Colon (tissue), 2 donors: ENCODE data around the gene RSRC1.
"Not testable (repeated sequence)": the region's sequence is repeated elsewhere in the genome, so short reads cannot be mapped to it uniquely, and the experiment has no call there.

Experiments used
- FAIRE-seq: peaks from 2 replicates; lab custom pipeline; 2012; peaks lifted over from hg19 to GRCh38; lab: Jason Lieb, UNC
- donor health status: control.
- donor health status: control.

Gene RSRC1

GRCh38 chr3:158329696-158330441, 220.0 kb downstream of the RSRC1 start:
- FAIRE-seq = not testable (repeated sequence)

- no peak for FAIRE-seq
Observed at GRCh38 chr3:158330870-158331269, 221.0 kb downstream of the RSRC1 start.

- no peak for FAIRE-seq
Observed at GRCh38 chr3:158333736-158334135, 223.8 kb downstream of the RSRC1 start.

DNA sequence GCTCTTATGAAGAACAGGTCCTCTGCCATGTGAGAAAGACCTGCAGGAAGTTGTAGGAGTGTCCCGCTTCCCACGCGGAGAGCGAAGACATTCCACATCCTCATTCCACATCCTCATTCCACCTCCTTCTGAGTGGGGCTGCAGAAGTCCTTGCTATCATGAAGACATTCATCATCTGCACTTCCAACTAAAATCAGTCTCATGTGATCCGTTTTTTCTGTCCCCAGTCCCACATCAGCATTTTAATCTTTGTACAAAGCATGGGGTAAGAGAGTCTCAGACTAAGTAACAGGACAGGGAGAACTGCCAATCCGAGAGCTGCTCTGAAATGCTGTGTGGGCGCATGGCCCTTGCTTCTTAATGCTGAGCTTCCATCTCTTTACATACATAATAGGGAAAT, 227.2 kb downstream of the RSRC1 start:
- FAIRE-seq = no peak

- no peak for FAIRE-seq
Observed at GRCh38 chr3:158339638-158340037, 229.7 kb downstream of the RSRC1 start.

DNA sequence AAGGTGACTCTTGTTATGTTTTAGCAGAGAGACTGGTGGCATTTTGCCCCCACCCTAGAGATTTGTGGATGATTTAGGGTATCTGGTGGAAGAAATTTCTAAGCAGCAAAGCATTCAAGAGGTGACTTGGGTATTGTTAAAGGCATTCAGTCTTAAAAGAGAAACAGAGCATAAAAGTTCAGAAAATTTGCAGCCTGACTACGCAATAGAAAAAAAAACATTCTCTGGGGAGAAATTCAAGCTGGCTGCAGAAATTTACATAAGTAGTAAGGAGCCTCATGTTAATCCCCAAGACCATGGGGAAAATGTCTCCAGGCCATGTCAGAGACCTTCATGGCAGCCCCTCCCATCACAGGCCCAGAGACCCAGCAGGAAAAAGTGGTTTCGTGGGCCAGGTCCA, 231.1 kb downstream of the RSRC1 start:
- not testable (repeated sequence) for FAIRE-seq

- no peak for FAIRE-seq
Observed at GRCh38 chr3:158347966-158348365, 238.1 kb downstream of the RSRC1 start.

DNA sequence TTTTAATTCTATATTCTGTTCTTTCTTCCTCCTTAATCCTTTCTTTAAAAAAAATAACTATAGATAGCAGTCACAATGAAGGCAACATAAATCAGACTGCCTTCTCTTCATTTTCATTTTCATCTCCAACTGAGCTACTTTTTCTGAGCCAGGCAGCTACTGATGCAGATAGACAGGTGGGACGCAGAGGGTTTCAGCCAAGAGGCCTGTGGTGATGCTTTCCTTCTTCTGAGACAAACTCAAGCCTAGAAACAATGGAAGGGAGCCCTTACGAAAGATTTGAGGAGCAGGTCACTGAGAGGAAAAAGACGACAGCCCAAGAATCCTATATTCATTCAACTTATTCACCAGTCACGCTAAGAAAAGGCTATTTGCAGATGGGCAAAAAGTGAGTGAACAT, 241.1 kb downstream of the RSRC1 start:
- FAIRE-seq = no peak

GRCh38 chr3:158352551-158352950, 242.7 kb downstream of the RSRC1 start:
- peak; percentile 43 for FAIRE-seq

DNA sequence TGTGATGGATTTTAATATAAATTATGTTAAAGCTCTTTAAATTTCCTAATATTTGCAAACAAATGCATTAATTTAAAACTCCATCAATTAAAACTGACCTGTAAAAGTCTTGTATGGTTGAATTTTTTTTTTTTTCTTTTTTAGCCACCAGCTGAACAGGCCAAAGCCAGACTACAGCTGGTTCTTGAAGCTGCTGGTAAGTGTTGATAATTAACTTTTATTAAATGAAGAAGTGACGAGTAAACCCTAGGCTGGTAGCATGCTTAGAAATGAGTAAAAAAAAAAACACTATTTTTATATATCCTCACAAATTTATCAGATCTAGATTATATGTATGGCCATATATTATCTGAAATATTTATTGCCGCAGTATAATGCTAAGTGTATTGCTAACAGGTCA, 244.8 kb downstream of the RSRC1 start:
- FAIRE-seq = no peak

- FAIRE-seq = peak; percentile 65
Observed at GRCh38 chr3:158355623-158356588, 246.0 kb downstream of the RSRC1 start.

GRCh38 chr3:158359339-158359738, 249.4 kb downstream of the RSRC1 start:
- FAIRE-seq = no peak

DNA sequence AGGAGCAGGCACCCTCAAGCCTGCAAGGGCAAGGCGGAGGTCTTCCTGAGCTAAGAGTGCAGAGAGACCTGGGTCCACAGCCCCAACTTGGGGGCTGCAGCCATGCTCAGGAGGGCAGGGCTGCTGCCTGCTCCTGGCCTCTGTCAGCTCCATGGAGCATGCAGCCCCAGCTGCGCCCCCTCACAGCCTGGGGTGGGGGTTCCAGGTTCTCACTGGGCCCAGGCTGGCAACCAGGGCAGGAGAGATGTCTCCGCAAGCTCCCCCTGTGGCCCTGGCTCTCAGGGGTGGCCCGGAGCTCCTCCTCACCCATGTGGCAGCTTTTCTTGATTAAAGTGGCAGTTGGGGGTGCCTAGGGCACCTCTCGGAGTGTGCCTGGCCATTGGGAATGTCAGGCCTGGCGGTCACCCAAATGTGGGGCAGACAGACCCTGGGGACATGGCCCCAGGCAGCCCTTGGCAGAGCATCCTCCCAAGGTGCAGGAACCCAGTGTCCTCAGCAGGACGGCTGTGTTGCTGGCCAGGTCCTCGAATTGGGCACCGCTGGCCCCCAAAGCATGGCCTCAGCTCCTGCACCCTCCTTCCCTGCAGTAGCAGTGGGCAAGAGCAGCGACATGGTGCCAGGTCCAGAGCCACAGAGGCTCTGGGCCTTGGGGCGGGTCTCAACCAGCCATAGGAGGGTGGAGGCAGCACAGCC, 251.0 kb downstream of the RSRC1 start:
- no peak for FAIRE-seq

- no peak for FAIRE-seq
Observed at GRCh38 chr3:158368271-158368670, 258.4 kb downstream of the RSRC1 start.

DNA sequence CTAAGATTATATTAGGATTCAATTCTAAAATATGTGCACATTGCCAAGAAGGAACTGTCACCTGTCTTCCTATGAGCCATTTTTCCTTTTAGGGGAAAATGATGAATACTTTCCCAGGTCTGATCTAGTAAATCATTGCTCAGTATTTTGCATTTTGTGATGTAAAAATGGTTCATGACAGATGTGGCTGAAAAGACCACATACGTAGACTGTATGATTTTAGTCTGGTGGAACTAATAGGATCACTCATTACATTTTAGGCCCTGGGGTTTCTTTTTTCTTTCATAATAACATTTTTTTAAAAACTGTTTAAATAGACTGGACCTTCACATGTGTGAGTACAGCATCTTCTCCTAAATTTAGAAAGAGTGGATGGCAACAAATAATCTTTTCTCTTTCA, 259.4 kb downstream of the RSRC1 start:
- no peak for FAIRE-seq

DNA sequence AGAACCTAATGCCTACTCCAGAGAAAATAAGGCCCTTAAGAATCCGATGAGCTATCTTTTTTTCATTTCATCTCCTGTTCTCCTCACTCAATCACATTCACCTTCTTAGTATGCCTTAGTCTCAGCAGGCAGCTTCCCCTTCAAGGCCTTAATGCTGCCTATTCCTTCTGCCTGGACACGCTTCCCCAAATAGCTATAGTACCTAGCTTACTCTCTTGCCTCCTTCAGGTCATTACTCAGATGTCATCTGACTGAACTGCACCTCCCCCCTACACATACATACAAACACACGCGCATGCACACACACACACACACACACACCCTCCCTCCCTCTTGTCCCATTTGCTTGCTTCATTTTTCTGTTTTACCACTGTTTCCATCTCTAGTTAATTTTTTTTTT, 269.6 kb downstream of the RSRC1 start:
- FAIRE-seq = no peak

GRCh38 chr3:158381262-158381868, 271.5 kb downstream of the RSRC1 start:
- peak; percentile 70 for FAIRE-seq

DNA sequence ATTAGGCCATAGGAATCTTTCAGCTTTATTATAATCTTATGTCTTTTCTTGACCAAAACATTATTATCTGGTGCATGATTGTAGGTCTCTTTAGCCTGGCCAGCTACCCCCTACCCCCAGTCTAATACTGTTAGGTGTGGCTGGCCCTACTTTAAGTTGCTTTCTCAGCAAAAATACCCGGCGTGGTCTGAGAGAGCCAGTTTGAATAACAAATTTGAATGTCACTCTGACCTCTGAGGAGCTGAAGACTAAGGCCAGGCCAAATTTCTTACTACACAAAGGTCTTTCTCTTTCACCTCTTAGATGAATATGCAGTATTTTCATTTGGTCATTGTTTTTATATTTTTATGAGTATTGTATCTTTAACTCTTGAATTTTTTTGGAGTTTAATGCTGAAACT, 272.6 kb downstream of the RSRC1 start:
- no peak for FAIRE-seq

GRCh38 chr3:158384019-158384418, 274.1 kb downstream of the RSRC1 start:
- FAIRE-seq = no peak

DNA sequence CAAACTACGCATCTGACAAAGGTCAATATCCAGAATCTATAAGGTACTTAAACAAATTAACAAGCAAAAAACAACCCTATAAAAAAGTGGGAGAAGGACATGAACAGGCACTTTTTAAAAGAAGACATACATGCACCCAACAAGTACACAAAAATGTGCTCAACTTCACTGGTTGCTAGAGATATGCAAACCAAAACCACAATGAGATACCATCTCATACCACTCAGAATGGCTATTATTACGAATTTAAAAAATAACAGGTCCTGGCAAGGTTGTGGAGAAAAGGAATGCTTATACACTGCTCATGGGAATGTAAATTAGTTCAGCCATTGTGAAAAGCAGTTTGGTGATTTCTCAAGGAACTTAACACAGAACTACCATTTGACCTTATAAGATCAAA, 285.5 kb downstream of the RSRC1 start:
- no peak for FAIRE-seq

DNA sequence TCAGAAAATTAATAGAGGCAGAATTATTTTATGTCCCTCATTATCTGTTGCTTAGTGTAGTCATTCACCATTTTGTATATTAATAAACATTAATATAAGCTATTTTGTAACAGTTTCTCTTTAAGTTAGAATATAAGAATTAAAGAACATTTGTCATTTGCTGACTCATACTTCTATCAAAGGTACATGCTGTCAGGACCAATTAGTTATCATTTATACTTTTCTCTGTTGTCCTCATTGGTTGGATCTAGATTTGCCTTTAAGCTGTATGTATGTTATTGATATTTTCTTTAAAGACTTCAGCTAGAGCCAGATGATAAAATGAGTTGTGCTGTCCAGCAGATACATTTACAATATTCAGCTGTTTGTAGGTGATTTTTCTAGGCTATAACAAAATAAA, 292.7 kb downstream of the RSRC1 start:
- FAIRE-seq = no peak

DNA sequence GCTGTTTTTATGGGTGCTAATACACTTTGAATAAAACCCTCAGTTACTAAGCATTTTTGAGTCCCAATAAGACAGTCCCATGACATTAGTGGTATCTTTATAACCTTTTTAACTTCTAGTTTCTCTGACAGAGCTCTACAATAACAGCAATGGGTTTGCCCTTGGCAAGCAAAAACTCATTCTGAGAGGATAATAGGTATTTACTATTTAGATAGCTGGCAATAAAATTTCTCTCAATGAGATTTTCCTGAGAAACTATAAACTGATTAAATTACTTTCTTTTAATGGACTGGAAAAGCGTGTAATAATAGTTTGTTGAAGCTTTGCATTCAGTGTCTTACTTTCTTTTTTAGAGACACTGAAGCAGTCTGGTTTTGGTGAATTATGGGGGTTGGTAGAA, 293.1 kb downstream of the RSRC1 start:
- no peak for FAIRE-seq
